Endothelial cell of umbilical vein (primary cell): ENCODE results near the gene SLC6A18. TPM values are rescaled to one million over a fixed set of nuclear protein-coding genes. Genes with fewer than 3 reads are reported as not detected.

Experiments used
- BruUV-seq: library from RNA; stranded (reverse); fragments of 400-500 nt; replicated peaks from 2 replicates; lab custom pipeline; 2021; lab: Mats Ljungman, UMichigan
- CTCF ChIA-PET: fragments of 300-600, 350-600 bp; sonication (Branson Sonifier 250); formaldehyde crosslinking; loops from one replicate; lab custom pipeline; 2021; ENCODE audit warnings: antibody characterized with exemption, inconsistent platforms; lab: Charles Lee
- POLR2A ChIA-PET: fragments of 300-600, 350-600 bp; sonication (Branson Sonifier 250); formaldehyde crosslinking; loops from one replicate; lab custom pipeline; 2021; ENCODE audit warnings: antibody characterized with exemption, inconsistent platforms; lab: Charles Lee
- DNase-seq: peaks from one replicate; pipeline ENCODE4 v3.0.0-alpha.2; 2011; ENCODE audit warnings: low read depth, low spot score
- FAIRE-seq: peaks from 2 replicates; lab custom pipeline; 2011; peaks lifted over from hg19 to GRCh38; lab: Jason Lieb, UNC
- H2AFZ ChIP-seq: 2 replicates; pipeline ENCODE4 v1.6.0; 2012; ENCODE audit warnings: low read depth, low read length, control low read depth, inconsistent platforms
- H3K27ac ChIP-seq: 2 replicates; pipeline ENCODE4 v1.5.1; 2011; ENCODE audit warnings: low read depth, mild to moderate bottlenecking, control low read depth, low read length, moderate library complexity; ENCODE audit not compliant: insufficient read depth
- H3K27me3 ChIP-seq, 2 experiments: 2 replicates each; pipeline versions ENCODE4 v1.6.0 to v1.6.1; 2011; ENCODE audit warnings: low read length in 2 of 2, mixed read lengths in 1 of 2; ENCODE audit not compliant: control insufficient read depth in 2 of 2, insufficient read depth in 2 of 2
- H3K36me3 ChIP-seq, 2 experiments: 2 replicates in 1 of 2; 3 replicates in 1 of 2; pipeline ENCODE4 v1.5.1; 2011; ENCODE audit warnings: low read length in 2 of 2, mild to moderate bottlenecking in 1 of 2, moderate library complexity in 1 of 2; ENCODE audit not compliant: control insufficient read depth in 2 of 2, insufficient read depth in 2 of 2; ENCODE audit errors: extremely low read depth in 1 of 2
- H3K4me1 ChIP-seq: 3 replicates; pipeline ENCODE4 v1.5.1; 2011; ENCODE audit warnings: mild to moderate bottlenecking, low read length; ENCODE audit not compliant: control insufficient read depth, insufficient read depth; ENCODE audit errors: extremely low read depth
- H3K4me2 ChIP-seq: 2 replicates; pipeline ENCODE4 v1.6.1; 2011; ENCODE audit warnings: low read length, control low read depth, mixed read lengths; ENCODE audit not compliant: insufficient read depth
- H3K4me3 ChIP-seq, 3 experiments: fragments of 200-600 bp in 1 of 3; sonication (generic), shearing (Covaris generic) in 1 of 3; replicated peaks in 1 of 3; 2 replicates each; pipeline ENCODE4 v1.5.1; 2011 to 2016; ENCODE audit warnings: control low read depth in 3 of 3, low read length in 3 of 3, mild to moderate bottlenecking in 2 of 3, inconsistent platforms in 1 of 3, low read depth in 1 of 3, moderate library complexity in 1 of 3; ENCODE audit not compliant: insufficient read depth in 1 of 3
- H3K79me2 ChIP-seq: 2 replicates; pipeline ENCODE4 v1.6.0; 2012; ENCODE audit warnings: low read length, inconsistent platforms; ENCODE audit not compliant: control insufficient read depth, insufficient read depth
- H3K9ac ChIP-seq: replicated peaks from 2 replicates; pipeline ENCODE3; 2011; ENCODE audit warnings: low read length, control low read depth; ENCODE audit not compliant: insufficient read depth; ENCODE audit errors: extremely low read depth
- H3K9me1 ChIP-seq: replicated peaks from 3 replicates; pipeline ENCODE4 v1.6.0; 2011; ENCODE audit warnings: mild to moderate bottlenecking, low read length; ENCODE audit not compliant: control insufficient read depth, insufficient read depth; ENCODE audit errors: extremely low read depth
- H3K9me3 ChIP-seq: replicated peaks from 2 replicates; pipeline ENCODE4 v1.5.1; 2012; ENCODE audit warnings: low read length, inconsistent platforms; ENCODE audit not compliant: control insufficient read depth, insufficient read depth
- H4K20me1 ChIP-seq: replicated peaks from 2 replicates; pipeline ENCODE3; 2011; ENCODE audit warnings: mild to moderate bottlenecking, low read length; ENCODE audit not compliant: control insufficient read depth, insufficient read depth; ENCODE audit errors: extremely low read depth
- EZH2 ChIP-seq: IDR thresholded peaks from 2 replicates; pipeline ENCODE4 v1.6.1; 2012; ENCODE audit warnings: borderline replicate concordance, low read depth, mild to moderate bottlenecking, moderate library complexity, low read length, inconsistent platforms; ENCODE audit not compliant: severe bottlenecking
- FOS ChIP-seq: IDR thresholded peaks from 2 replicates; pipeline ENCODE4 v1.6.1; 2011; ENCODE audit warnings: mild to moderate bottlenecking, low read length, moderate library complexity, borderline replicate concordance; ENCODE audit not compliant: insufficient read depth
- GATA2 ChIP-seq: IDR thresholded peaks from 2 replicates; pipeline ENCODE4 v1.7.0; 2011; ENCODE audit warnings: low read depth, mild to moderate bottlenecking, moderate library complexity, mixed read lengths, low read length; ENCODE audit not compliant: insufficient read length, insufficient read depth
- JUN ChIP-seq: IDR thresholded peaks from 2 replicates; pipeline ENCODE4 v1.6.1; 2011; ENCODE audit warnings: borderline replicate concordance, low read depth; ENCODE audit not compliant: insufficient read length, insufficient read depth
- MYC ChIP-seq: IDR thresholded peaks from one replicate; pipeline ENCODE4 v1.6.1; 2011; ENCODE audit warnings: mild to moderate bottlenecking, low read depth, low read length
- POLR2A ChIP-seq: IDR thresholded peaks from 2 replicates; pipeline ENCODE4 v1.6.1; 2012; ENCODE audit warnings: low read depth, mild to moderate bottlenecking, control low read depth, low read length
- POLR2AphosphoS5 ChIP-seq: IDR thresholded peaks from 2 replicates; pipeline ENCODE4 v1.6.1; 2012; ENCODE audit warnings: low read depth, mild to moderate bottlenecking, control low read depth, low read length, moderate library complexity; ENCODE audit not compliant: insufficient read depth
- dilution Hi-C: fragments of 300-500 bp; cut with MboI; formaldehyde crosslinking; loops from one replicate; pipeline ENCODE4 v1.15.0; 2019; ENCODE audit warnings: low sequenced_read_pairs; ENCODE audit not compliant: extremely low pct_ligation_motif_present
- intact Hi-C: fragments of 100-400 bp; cut with micrococcal nuclease; formaldehyde crosslinking; loops from one replicate; pipeline ENCODE4 v1.10.0; 2022
- polyA plus RNA-seq, 4 experiments: library from polyadenylated mRNA; depleted of rRNA in 3 of 4; stranded (reverse) in 3 of 4; unstranded in 1 of 4; fragments of >200 nt; gene quantifications; 2 replicates each; pipeline versions ENCODE4 v1.2.1 to v1.2.3, GENCODE V29; 2011 to 2012; ENCODE audit warnings: missing spikeins in 1 of 4
- total RNA-seq: library from RNA; stranded (reverse); gene quantifications from 2 replicates; pipeline ENCODE4 v1.2.3, GENCODE V29; 2021
- TF ChIP-seq, protein P1 (sequence below), 2 donors: IDR thresholded peaks; 1 replicate in 1 of 2; 2 replicates in 1 of 2; pipeline ENCODE4 v1.5.1; 2011; ENCODE audit warnings: low read length in 2 of 2, mild to moderate bottlenecking in 2 of 2, moderate library complexity in 2 of 2, control low read depth in 1 of 2, inconsistent platforms in 1 of 2, low read depth in 1 of 2; ENCODE audit not compliant: insufficient read depth in 1 of 2; ENCODE audit errors: extremely low read depth in 1 of 2
- TF ChIP-seq, protein P2 (sequence below): IDR thresholded peaks from 2 replicates; pipeline ENCODE4 v1.6.1; 2011; ENCODE audit not compliant: insufficient read depth, insufficient read length

SLC6A18 gene
- total and polyA plus RNA-seq, 2 donors (not counting 3 experiments of a cell fraction or from before 2014, with no cell fraction given) = not detected

- no peak for DNase-seq
- H4K20me1 ChIP-seq = no peaks in the 10 kb centered on the region
- no peak for FAIRE-seq
- H3K4me2 ChIP-seq = no peak overlapping the region
- no peak overlapping the region for H2AFZ ChIP-seq
- dilution Hi-C loops (no loop called here), intact Hi-C loops (no loop called here)
- H3K79me2 ChIP-seq = no peaks in the 10 kb centered on the region
- no peak overlapping the region for H3K4me3 ChIP-seq
- no TSS peak for BruUV-seq
- TF ChIP-seq FOS (no peak), MYC (no peak), GATA2 (no peak), POLR2AphosphoS5 (no peak), POLR2A (no peak), EZH2 (no peak), JUN (no peak)
- TF ChIP-seq, protein P1, sequence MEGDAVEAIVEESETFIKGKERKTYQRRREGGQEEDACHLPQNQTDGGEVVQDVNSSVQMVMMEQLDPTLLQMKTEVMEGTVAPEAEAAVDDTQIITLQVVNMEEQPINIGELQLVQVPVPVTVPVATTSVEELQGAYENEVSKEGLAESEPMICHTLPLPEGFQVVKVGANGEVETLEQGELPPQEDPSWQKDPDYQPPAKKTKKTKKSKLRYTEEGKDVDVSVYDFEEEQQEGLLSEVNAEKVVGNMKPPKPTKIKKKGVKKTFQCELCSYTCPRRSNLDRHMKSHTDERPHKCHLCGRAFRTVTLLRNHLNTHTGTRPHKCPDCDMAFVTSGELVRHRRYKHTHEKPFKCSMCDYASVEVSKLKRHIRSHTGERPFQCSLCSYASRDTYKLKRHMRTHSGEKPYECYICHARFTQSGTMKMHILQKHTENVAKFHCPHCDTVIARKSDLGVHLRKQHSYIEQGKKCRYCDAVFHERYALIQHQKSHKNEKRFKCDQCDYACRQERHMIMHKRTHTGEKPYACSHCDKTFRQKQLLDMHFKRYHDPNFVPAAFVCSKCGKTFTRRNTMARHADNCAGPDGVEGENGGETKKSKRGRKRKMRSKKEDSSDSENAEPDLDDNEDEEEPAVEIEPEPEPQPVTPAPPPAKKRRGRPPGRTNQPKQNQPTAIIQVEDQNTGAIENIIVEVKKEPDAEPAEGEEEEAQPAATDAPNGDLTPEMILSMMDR (IDR thresholded peaks at IDR 0.05; ENCODE audit: extremely low read depth in 1 of 2, insufficient read depth in 1 of 2, low read depth in 1 of 2, low read length in 2 of 2) = no peak
- TF ChIP-seq, protein P2, sequence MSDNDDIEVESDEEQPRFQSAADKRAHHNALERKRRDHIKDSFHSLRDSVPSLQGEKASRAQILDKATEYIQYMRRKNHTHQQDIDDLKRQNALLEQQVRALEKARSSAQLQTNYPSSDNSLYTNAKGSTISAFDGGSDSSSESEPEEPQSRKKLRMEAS = no peak
- H3K27me3 ChIP-seq = no peaks in the 10 kb centered on the region
- no peak overlapping the region for H3K9ac ChIP-seq
- H3K9me1 ChIP-seq = no peaks in the 10 kb centered on the region
- ChIA-PET CTCF (no interaction called here), POLR2A (no interaction called here)
- no peaks in the 10 kb centered on the region for H3K4me1 ChIP-seq
- no peak overlapping the region for H3K27ac ChIP-seq
- no peaks in the 10 kb centered on the region for H3K9me3 ChIP-seq
- no peaks in the 10 kb centered on the region for H3K36me3 ChIP-seq
Measured at GRCh38 chr5:1213508-1214162, 11.5 kb upstream of the SLC6A18 start.
